Ascending aorta (tissue), 2 donors: Measurements from ENCODE around the gene FKBP1B. TPM values are rescaled to one million over a fixed set of nuclear protein-coding genes. Genes with fewer than 3 reads are reported as not detected.

ENCODE experiments used
- DNase-seq, 2 donors: peaks; one replicate each; pipeline ENCODE4 v3.0.0-alpha.2; 2019; ENCODE audit warnings: low spot score in 2 of 2
- H3K27ac ChIP-seq, 2 donors: fragments of 200-600 bp; sonication (generic); one replicate each; pipeline ENCODE4 v1.5.1; 2016 to 2017; ENCODE audit warnings: mild to moderate bottlenecking in 1 of 2
- H3K27me3 ChIP-seq: fragments of 200-600 bp; sonication (generic); one replicate; pipeline ENCODE4 v1.5.1; 2017
- H3K36me3 ChIP-seq, 2 donors: fragments of 200-600 bp; sonication (generic); one replicate each; pipeline ENCODE4 v1.5.1; 2016
- H3K4me1 ChIP-seq, 2 donors: fragments of 200-600 bp; sonication (generic); one replicate each; pipeline ENCODE4 v1.5.1; 2016 to 2017; ENCODE audit warnings: mild to moderate bottlenecking in 1 of 2
- H3K4me3 ChIP-seq, 2 donors: fragments of 200-600 bp; sonication (generic); one replicate each; pipeline ENCODE4 v1.5.1; 2016 to 2017; ENCODE audit warnings: mild to moderate bottlenecking in 1 of 2
- H3K9me3 ChIP-seq, 2 donors: fragments of 200-600 bp; sonication (generic); one replicate each; pipeline ENCODE4 v1.5.1; 2016
- intact Hi-C: fragments of 100-400 bp; cut with DNase I; formaldehyde crosslinking; loops from one replicate; pipeline ENCODE4 v1.15.1; 2023
- total RNA-seq: library from RNA; depleted of rRNA; stranded (reverse); fragments of >200 nt; gene quantifications from one replicate; pipeline ENCODE4 v1.1.0, GENCODE V29; 2016
- TF ChIP-seq, protein P1 (sequence below), 3 experiments: fragments of 200-600 bp in 2 of 3; fragments of 450-650 bp in 1 of 3; sonication (generic) in 2 of 3; IDR thresholded peaks; one replicate each; pipeline ENCODE4 v1.5.1; 2016 to 2019; ENCODE audit warnings: antibody characterized with exemption in 3 of 3, mild to moderate bottlenecking in 1 of 3, moderate library complexity in 1 of 3

The FKBP1B gene
- total RNA-seq, 1 donor from 2014 or later: not detected

DNA sequence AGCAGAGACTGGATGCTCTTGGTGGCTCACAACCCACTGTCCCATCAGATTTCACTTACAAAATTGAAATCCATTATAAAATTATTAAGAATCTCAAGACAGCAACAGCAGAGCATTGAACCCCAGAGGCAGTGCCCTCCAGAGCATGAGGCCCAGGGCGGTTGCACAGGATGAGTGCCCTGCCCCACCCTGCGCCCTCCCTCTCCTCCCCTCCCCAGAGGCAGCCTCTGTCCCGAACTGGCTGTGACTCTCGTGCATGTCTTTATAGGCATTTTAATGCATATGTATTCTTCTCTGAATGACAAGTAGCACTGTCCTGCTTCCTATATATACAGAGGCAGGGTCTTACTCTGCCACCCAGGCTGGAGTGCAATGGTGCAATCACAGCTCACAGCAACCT lies 29.3 kb upstream of the FKBP1B start:
- H3K4me1 ChIP-seq: no peaks in the 10 kb centered on the region
- H3K4me3 ChIP-seq: no peak overlapping the region
- H3K9me3 ChIP-seq: no peaks in the 10 kb centered on the region
- H3K36me3 ChIP-seq: peaks cover 10 to 13% of the 10 kb centered on the region in 2 donors
- no peak for DNase-seq
- TF ChIP-seq, protein P1, sequence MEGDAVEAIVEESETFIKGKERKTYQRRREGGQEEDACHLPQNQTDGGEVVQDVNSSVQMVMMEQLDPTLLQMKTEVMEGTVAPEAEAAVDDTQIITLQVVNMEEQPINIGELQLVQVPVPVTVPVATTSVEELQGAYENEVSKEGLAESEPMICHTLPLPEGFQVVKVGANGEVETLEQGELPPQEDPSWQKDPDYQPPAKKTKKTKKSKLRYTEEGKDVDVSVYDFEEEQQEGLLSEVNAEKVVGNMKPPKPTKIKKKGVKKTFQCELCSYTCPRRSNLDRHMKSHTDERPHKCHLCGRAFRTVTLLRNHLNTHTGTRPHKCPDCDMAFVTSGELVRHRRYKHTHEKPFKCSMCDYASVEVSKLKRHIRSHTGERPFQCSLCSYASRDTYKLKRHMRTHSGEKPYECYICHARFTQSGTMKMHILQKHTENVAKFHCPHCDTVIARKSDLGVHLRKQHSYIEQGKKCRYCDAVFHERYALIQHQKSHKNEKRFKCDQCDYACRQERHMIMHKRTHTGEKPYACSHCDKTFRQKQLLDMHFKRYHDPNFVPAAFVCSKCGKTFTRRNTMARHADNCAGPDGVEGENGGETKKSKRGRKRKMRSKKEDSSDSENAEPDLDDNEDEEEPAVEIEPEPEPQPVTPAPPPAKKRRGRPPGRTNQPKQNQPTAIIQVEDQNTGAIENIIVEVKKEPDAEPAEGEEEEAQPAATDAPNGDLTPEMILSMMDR (IDR thresholded peaks at IDR 0.05): no peak
- H3K27me3 ChIP-seq: no peaks in the 10 kb centered on the region
- intact Hi-C loops: no loop called here
- no peak overlapping the region for H3K27ac ChIP-seq

- DNase-seq: no peak
- no peaks in the 10 kb centered on the region for H3K27me3 ChIP-seq
- peaks cover 14 to 20% of the 10 kb centered on the region in 2 donors for H3K36me3 ChIP-seq
- no peak overlapping the region for H3K4me3 ChIP-seq
- no peak overlapping the region for H3K27ac ChIP-seq
- no peaks in the 10 kb centered on the region for H3K9me3 ChIP-seq
- no peaks in the 10 kb centered on the region for H3K4me1 ChIP-seq
- intact Hi-C loops: no loop called here
- TF ChIP-seq, protein P1 (IDR thresholded peaks at IDR 0.05): peak in 1 of 3 experiments; percentile 8
These were observed 28.2 kb upstream of the FKBP1B start for GRCh38 chr2:24021122-24021998.

DNA sequence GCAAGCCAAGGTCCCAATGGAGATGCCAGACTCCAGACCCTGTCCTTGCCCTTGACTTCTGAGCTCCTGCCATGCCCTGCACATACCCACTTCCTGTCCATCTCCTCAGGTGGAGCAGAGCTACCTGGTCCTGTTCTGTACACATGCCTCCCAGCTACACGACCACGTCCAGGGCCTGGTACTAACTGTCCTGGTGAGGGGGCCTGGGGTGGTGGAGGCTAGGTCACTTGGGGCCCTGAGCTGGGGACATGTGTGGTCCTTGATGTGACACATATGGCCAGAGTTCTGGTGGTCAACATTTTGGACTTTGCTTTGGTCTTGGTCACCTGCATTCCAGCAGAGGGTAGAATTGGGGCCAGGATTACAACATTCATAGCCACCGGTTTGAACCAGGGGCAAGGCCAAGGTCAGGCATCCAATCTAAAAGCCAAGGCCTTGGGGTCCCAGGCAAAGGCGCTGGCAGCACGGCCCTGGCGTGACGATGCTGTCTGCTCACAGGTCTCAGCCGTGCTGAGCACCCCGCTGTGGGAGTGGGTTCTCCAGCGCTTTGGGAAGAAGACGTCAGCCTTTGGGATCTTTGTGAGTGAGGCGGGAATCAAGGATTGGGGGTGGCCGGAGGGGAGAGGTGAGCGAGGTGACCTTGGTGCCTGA lies 27.1 kb upstream of the FKBP1B start:
- Histone ChIP-seq H3K27me3 (no peaks in the 10 kb centered on the region), H3K27ac (no peak overlapping the region), H3K36me3 (peaks cover 14 to 26% of the 10 kb centered on the region in 2 donors), H3K4me3 (no peak overlapping the region), H3K4me1 (no peaks in the 10 kb centered on the region), H3K9me3 (no peaks in the 10 kb centered on the region)
- no peak for DNase-seq
- TF ChIP-seq, protein P1 (IDR thresholded peaks at IDR 0.05): no peak
- intact Hi-C loops: no loop called here

DNA sequence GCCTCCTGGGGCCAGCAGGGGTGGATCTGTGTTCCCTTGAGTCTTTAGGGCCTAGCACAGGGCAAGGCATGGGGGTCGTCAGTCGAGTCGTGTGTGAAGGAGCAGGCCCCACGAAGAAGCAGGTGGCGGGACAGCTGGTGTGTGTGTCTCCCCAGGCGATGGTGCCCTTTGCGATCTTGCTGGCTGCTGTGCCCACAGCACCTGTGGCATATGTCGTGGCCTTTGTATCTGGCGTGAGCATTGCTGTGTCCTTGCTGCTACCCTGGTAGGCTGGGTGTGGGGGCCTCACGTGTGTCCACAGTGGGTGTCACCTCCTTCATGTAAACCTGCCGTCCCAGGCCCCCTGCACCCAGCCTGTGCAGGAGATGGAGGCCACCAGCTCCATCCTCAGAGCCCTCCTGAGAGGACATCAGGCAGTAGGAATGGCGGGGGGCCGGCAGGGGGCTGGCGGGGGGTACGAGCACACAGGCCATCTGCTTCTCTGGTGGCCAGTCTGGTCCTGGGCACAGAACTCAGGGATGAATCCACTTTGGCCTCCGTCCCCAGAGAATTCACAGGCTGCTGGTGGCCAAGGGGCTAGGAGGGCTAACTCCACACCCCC lies 26.5 kb upstream of the FKBP1B start:
- no peak for DNase-seq
- no peak overlapping the region for H3K4me3 ChIP-seq
- intact Hi-C loops: no loop called here
- H3K27me3 ChIP-seq: no peaks in the 10 kb centered on the region
- H3K27ac ChIP-seq: no peak overlapping the region
- no peaks in the 10 kb centered on the region for H3K9me3 ChIP-seq
- H3K4me1 ChIP-seq: no peaks in the 10 kb centered on the region
- TF ChIP-seq, protein P1 (IDR thresholded peaks at IDR 0.05): no peak
- peaks cover 15 to 32% of the 10 kb centered on the region in 2 donors for H3K36me3 ChIP-seq

DNA sequence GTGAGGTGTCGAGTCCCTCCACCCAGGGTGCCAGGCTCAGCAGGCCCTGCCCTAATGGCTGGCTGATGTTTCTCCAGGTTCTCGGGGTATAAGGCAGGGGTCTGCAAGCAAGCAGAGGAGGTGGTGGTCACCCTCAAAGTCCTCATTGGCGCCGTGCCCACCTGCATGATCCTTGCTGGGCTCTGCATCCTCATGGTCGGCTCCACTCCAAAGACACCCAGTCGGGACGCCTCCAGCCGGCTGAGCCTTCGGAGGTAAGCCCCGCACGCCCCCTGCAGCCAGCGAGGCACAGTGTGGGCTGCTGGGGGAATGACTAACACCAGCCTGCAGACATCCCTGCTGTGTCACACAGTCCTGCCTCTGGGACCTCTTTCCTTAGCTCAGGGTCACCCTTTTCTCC lies 25.5 kb upstream of the FKBP1B start:
- DNase-seq: no peak
- TF ChIP-seq, protein P1 (IDR thresholded peaks at IDR 0.05): peak in 1 of 3 experiments; percentile 20
- H3K27me3 ChIP-seq: no peaks in the 10 kb centered on the region
- H3K27ac ChIP-seq: no peak overlapping the region
- H3K36me3 ChIP-seq: peaks cover 21 to 38% of the 10 kb centered on the region in 2 donors
- no peaks in the 10 kb centered on the region for H3K9me3 ChIP-seq
- H3K4me1 ChIP-seq: no peaks in the 10 kb centered on the region
- H3K4me3 ChIP-seq: no peak overlapping the region
- intact Hi-C loops: no loop called here
